Heart right ventricle (tissue), 16 donors: ENCODE data around the gene DGKH. TPM values are rescaled to one million over a fixed set of nuclear protein-coding genes. Genes with fewer than 3 reads are reported as not detected.
A peak's percentile ranks its signal among the peaks of the same experiment; 100 is the strongest.

ENCODE experiments used
- ATAC-seq, 8 donors: fragments of 200-7000 bp; cut with Tn5 transposase; one replicate each; pipeline ENCODE4 v1.9.1; 2020; ENCODE audit warnings: mild to moderate bottlenecking in 8 of 8, moderate library complexity in 8 of 8, moderate number of reproducible peaks in 1 of 8
- DNase-seq, 2 donors: peaks; one replicate each; pipeline ENCODE4 v3.0.0-alpha.2; 2020
- H3K27ac ChIP-seq, 10 donors: fragments of 200-600 bp; sonication (generic) in 2 of 10; one replicate each; pipeline versions ENCODE4 v1.5.0 to v1.8.0; 2020 to 2022; ENCODE audit warnings: mild to moderate bottlenecking in 3 of 10
- H3K27me3 ChIP-seq, 7 donors: fragments of 200-600 bp; one replicate each; pipeline ENCODE4 v1.8.0; 2021 to 2022; ENCODE audit warnings: mild to moderate bottlenecking in 2 of 7
- H3K36me3 ChIP-seq, 9 donors: fragments of 200-600 bp; sonication (generic) in 1 of 9; one replicate each; pipeline versions ENCODE4 v1.5.0 to v1.8.0; 2020 to 2022; ENCODE audit warnings: mild to moderate bottlenecking in 2 of 9
- H3K4me1 ChIP-seq, 9 donors: fragments of 200-600 bp; sonication (generic) in 1 of 9; one replicate each; pipeline versions ENCODE4 v1.5.0 to v1.8.0; 2020 to 2022; ENCODE audit warnings: mild to moderate bottlenecking in 4 of 9
- H3K4me3 ChIP-seq, 10 donors: fragments of 200-600 bp; sonication (generic) in 2 of 10; one replicate each; pipeline versions ENCODE4 v1.5.0 to v1.8.0; 2020 to 2022; ENCODE audit warnings: mild to moderate bottlenecking in 7 of 10, moderate library complexity in 2 of 10
- H3K9me3 ChIP-seq, 11 donors: fragments of 200-600 bp in 10 of 11; sonication (generic) in 2 of 11; one replicate each; pipeline versions ENCODE4 v1.5.0 to v1.8.0; 2013 to 2022; ENCODE audit warnings: mild to moderate bottlenecking in 2 of 11, control low read depth in 1 of 11, moderate library complexity in 1 of 11
- WGBS, 2 donors: extraction: QIAGEN DNeasy Blood & Tissue Kit; methylation state at CpG; one replicate each; pipeline ENCODE4 v1.1.7; 2013; ENCODE audit warnings: inconsistent platforms in 1 of 2; 5-methylcytosine and 5-hydroxymethylcytosine counted together
- intact Hi-C, 10 donors: fragments of 100-400 bp; cut with DNase I; formaldehyde crosslinking; loops; one replicate each; pipeline versions ENCODE4 v1.11.1 to v1.14.2; 2022
- polyA plus RNA-seq, 2 donors: library from polyadenylated mRNA; stranded (reverse); fragments of 200-250 nt; gene quantifications; one replicate each; pipeline ENCODE4 v1.2.3, GENCODE V29; 2013
- total RNA-seq, 10 donors: library from RNA; stranded (reverse); fragmentation: NEBNext Ultra II Directional in 3 of 10; extraction: Animal tissue kit (Norgen Biotek cat#: 25700) in 3 of 10; gene quantifications; one replicate each; pipeline versions ENCODE4 v1.2.1 to v1.2.4, GENCODE V29; 2021 to 2023
- TF ChIP-seq, protein P1 (sequence below), 9 donors: fragments of 200-600 bp; sonication (generic) in 2 of 9; IDR thresholded peaks; one replicate each; pipeline versions ENCODE4 v1.5.0 to v1.8.0; 2021 to 2022; ENCODE audit warnings: antibody characterized with exemption in 9 of 9, mild to moderate bottlenecking in 5 of 9, moderate library complexity in 1 of 9
- donor health status: Arrhythmogenic right ventricular cardiomyopathy.
- donor health status: ischemic (EF 13 %, LVEDD 7.1; RV severe dilation, severe dysfunction).
- donor health status: healthy with polysubstance abuse.
- donor health status: DM: no; HTN: yes; CAD: no.
- donor health status: DM: no; HTN: no; CAD: no.
- donor health status: ischemic (EF 25% LVEDD 6.9; RV normal size, moderate dysfunction).
- donor health status: ischemic (EF 25% LVEDD 5.7; RV mildly dilated, moderate dysfunction).
- donor health status: healthy.
- donor health status: DM: yes; HTN: yes; CAD: no.
- donor health status: Ischemic cardiomyopathy.
- donor health status: ischemic (EF 35%, LVEDD 5.7; RV mildly dilated, moderate dysfunction).
- donor health status: nonischemic (EF 11% LVEDD 7.7; RV severe dilation, severe dysfunction).
- donor health status: DM: yes; HTN: yes; CAD: no.
- donor health status: PGD.
- donor health status: ischemic (EF 29% LVEDD 5.4; RV normal size, mild dysfunction).
- donor health status: nonischemic (EF 23%, LVEDD 6.1; RV moderate dilation, normal function).

The DGKH gene
- total and polyA plus RNA-seq, 12 donors: 1.2 to 11.0 (median 7.2) TPM

DNA sequence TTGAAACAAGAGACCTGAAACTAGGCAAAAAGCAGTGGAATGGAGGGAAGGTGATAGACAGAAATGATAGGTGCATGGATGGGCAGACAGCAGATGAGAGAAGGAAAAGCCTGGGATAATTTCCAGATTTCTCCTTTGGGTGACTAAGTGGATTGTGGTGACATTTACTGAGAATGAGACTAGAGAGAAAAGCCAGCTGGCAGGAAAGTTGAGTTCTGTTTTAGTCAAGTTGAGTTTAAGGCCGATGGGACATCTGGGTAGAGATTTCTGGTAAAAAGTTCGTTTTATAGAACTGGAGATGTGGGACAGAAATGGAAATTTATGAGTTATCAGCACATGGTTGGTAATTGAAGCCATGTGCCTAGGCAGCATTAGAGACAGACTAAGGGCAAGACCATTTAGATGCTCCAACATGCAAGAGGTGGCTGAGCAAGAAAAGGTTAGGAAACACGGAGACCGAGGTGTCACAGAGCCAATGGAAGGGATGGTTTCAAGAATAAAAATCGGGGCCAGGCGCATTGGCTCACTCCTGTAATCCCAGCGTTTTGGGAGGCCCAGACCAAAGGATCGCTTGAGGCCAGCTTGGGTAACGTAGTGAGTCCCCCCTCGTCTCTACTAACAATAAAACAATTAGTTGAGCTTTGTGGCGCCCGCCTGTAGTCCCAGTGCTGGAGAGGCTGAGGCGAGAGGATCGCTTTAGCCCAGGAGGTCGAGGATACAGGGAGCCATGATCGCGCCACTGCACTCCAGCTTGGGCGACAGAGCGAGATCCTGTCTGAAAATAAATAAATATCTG lies 9.6 kb upstream of the DGKH start:
- intact Hi-C loops: loop anchor here in 3 of 10 donors (5.0 to 10.0 kb wide), 2 partner anchors 74 to 77 kb away; partner anchors contain the start of gene VWA8 (in 3 of the 3)
- peaks cover 0 to 27% (median 17%) of the 10 kb centered on the region in 9 donors for H3K4me1 ChIP-seq
- TF ChIP-seq, protein P1, sequence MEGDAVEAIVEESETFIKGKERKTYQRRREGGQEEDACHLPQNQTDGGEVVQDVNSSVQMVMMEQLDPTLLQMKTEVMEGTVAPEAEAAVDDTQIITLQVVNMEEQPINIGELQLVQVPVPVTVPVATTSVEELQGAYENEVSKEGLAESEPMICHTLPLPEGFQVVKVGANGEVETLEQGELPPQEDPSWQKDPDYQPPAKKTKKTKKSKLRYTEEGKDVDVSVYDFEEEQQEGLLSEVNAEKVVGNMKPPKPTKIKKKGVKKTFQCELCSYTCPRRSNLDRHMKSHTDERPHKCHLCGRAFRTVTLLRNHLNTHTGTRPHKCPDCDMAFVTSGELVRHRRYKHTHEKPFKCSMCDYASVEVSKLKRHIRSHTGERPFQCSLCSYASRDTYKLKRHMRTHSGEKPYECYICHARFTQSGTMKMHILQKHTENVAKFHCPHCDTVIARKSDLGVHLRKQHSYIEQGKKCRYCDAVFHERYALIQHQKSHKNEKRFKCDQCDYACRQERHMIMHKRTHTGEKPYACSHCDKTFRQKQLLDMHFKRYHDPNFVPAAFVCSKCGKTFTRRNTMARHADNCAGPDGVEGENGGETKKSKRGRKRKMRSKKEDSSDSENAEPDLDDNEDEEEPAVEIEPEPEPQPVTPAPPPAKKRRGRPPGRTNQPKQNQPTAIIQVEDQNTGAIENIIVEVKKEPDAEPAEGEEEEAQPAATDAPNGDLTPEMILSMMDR (IDR thresholded peaks at IDR 0.05): no peak
- no peaks in the 10 kb centered on the region for H3K27me3 ChIP-seq
- H3K4me3 ChIP-seq: peak overlapping the region in 5 of 10 donors; percentile 75 to 94 (median 91)
- no peak for ATAC-seq
- DNase-seq: no peak
- H3K27ac ChIP-seq: peak overlapping the region in 3 of 10 donors; percentile 96 to 99 (median 99)
- H3K9me3 ChIP-seq: peaks cover 0 to 7% (median 0%) of the 10 kb centered on the region in 11 donors
- 93 to 95% methylated on average over 19 of the region's 19 CpGs for WGBS, 2 donors
- H3K36me3 ChIP-seq: no peaks in the 10 kb centered on the region

DNA sequence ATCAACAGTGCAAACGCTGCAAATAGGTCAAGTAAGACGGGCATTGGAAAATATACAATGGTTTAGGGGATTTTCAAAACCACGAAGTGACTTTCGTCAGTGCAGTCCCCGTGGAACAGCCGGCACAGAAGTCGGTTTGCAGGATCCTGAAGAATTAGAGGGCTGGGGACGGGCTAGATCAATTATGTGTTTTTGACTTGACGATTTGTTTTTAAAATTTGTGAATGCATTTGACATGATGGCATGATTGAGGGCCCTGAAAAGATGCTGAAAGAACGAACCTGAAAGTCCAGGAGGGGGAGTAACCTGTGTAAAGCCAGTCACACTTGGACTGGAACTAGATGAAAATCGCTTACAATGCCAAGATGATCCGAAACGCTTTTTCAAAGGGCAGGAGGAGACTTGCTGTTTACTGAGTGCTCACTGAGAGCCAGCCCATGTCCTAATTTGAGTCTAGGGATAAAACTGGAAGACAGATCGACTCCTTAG lies 8.9 kb upstream of the DGKH start:
- TF ChIP-seq, protein P1 (IDR thresholded peaks at IDR 0.05): no peak
- Histone ChIP-seq H3K27me3 (no peaks in the 10 kb centered on the region), H3K9me3 (peaks cover 0 to 7% (median 0%) of the 10 kb centered on the region in 11 donors), H3K4me3 (peak overlapping the region; percentile 28 to 96 (median 90)), H3K36me3 (no peaks in the 10 kb centered on the region), H3K4me1 (peaks cover 0 to 27% (median 17%) of the 10 kb centered on the region in 9 donors), H3K27ac (peak overlapping the region; percentile 94 to 99 (median 97))
- DNase-seq (peak in 1 of 2 donors; percentile 15), ATAC-seq (peak in 5 of 8 donors; percentile 2 to 14 (median 4))
- intact Hi-C loops: loop anchor here in 3 of 10 donors (5.0 to 10.0 kb wide), 2 partner anchors 75 to 77 kb away; partner anchors contain the start of gene VWA8 (in 3 of the 3)
- WGBS, 2 donors: 25 to 28% methylated on average over 14 of the region's 14 CpGs

DNA sequence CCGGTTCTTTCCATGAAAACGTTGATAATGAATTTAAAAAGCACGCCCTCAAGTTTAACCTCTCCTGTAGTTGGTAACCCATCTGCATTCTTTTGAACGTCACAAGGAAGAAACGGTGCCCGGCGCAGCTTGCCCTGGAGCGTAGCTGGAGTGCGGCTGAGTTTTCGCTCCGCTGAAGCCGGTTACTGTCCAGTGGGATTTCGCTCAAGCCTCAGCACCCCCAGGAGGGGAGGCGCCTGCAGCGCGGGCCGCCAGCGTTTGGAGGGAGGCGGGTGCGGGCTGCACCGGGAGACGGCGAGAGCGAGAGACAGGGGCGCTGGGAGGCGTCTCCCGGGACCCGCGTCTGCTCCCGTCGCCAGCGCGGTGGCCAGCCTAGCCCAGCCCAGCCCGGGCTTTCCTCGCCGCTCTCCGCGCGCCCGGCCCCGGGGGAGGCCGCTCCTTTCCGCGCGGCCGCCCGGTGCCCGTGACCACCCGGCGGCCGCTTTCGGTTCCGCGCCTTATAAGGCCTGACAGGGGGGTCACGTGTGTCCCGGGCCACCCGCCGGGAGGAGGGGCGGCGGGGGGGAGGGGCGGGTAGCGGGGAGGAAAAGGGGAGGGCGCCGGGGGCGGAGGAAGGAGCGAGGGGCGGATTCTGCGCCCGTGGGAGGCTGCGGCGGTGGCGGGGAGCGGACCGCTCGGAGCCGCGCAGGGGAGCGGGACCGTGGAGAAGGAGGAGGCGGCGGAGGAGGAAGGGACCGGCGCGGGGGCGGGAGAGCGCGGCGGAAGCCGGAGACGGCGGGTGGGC lies 8.3 kb upstream of the DGKH start:
- intact Hi-C loops: loop anchor here in 7 of 10 donors (5.0 to 10.0 kb wide), 8 partner anchors 65 to 375 kb away; partner anchors contain the start of gene VWA8 (in 5 of the 7)
- H3K27ac ChIP-seq: peak overlapping the region; percentile 94 to 99 (median 97)
- H3K27me3 ChIP-seq: no peaks in the 10 kb centered on the region
- WGBS, 2 donors: 1% methylated on average over 79 to 90 of the region's 91 CpGs
- peaks cover 0 to 27% (median 17%) of the 10 kb centered on the region in 9 donors for H3K4me1 ChIP-seq
- H3K36me3 ChIP-seq: no peaks in the 10 kb centered on the region
- peaks cover 0 to 7% (median 0%) of the 10 kb centered on the region in 11 donors for H3K9me3 ChIP-seq
- peak; percentile 94 to 95 for DNase-seq
- ATAC-seq: peak; percentile 90 to 96 (median 94)
- TF ChIP-seq, protein P1 (IDR thresholded peaks at IDR 0.05): peak in 4 of 9 donors; percentile 6 to 24 (median 16)
- peak overlapping the region; percentile 28 to 96 (median 90) for H3K4me3 ChIP-seq

DNA sequence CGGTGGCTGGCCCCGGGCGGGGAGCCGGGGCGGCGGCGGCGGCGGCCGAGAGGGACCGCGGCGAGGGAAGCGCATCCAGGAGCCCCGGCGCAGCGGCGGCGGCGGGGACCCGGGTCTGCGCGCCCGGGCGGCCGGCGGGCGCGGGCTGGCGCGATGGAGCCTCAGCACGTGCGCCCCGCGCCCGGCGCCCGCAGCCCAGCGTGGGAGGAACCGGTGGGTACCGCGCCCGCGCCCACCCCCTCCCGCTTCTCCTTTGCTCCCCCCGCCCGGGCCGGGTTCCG lies 7.8 kb upstream of the DGKH start:
- H3K9me3 ChIP-seq: peaks cover 0 to 4% (median 0%) of the 10 kb centered on the region in 11 donors
- H3K4me1 ChIP-seq: peaks cover 0 to 27% (median 17%) of the 10 kb centered on the region in 9 donors
- ATAC-seq: peak in 1 of 8 donors; percentile 21
- no peak for DNase-seq
- 0 to 1% methylated on average over 14 to 49 of the region's 49 CpGs for WGBS, 2 donors
- H3K36me3 ChIP-seq: no peaks in the 10 kb centered on the region
- H3K4me3 ChIP-seq: peak overlapping the region; percentile 65 to 96 (median 90)
- TF ChIP-seq, protein P1 (IDR thresholded peaks at IDR 0.05): no peak
- H3K27me3 ChIP-seq: no peaks in the 10 kb centered on the region
- intact Hi-C loops: loop anchor here in 6 of 10 donors (5.0 to 10.0 kb wide), 7 partner anchors 64 to 376 kb away; partner anchors contain the start of gene VWA8 (in 2 of the 6)
- H3K27ac ChIP-seq: peak overlapping the region; percentile 94 to 99 (median 97)
